SK-N-SH (cell line): ENCODE data around the gene RGS6. TPM values are rescaled to one million over a fixed set of nuclear protein-coding genes. Genes with fewer than 3 reads are reported as not detected.

ENCODE experiments used
- CTCF ChIA-PET: fragments of 300-600, 350-600 bp; formaldehyde crosslinking; extraction: SDS; loops from one replicate; lab custom pipeline; 2021; lab: Yijun Ruan, JAX
- POLR2A ChIA-PET: fragments of 350-600 bp; sonication (Branson Sonifier 250); formaldehyde crosslinking; extraction: SDS; loops from one replicate; lab custom pipeline; 2020; ENCODE audit warnings: antibody characterized with exemption, inconsistent platforms; lab: Yijun Ruan, JAX
- DNase-seq: peaks from one replicate; pipeline ENCODE4 v3.0.0; 2012
- H2AFZ ChIP-seq: fragments of 200-600 bp; sonication (generic); 2 replicates; pipeline ENCODE4 v1.8.1; 2016; ENCODE audit warnings: antibody characterized with exemption, mild to moderate bottlenecking, low read depth
- H3F3A ChIP-seq: fragments of 200-600 bp; sonication (generic); replicated peaks from 2 replicates; pipeline ENCODE3; 2016; ENCODE audit warnings: antibody characterized with exemption, mild to moderate bottlenecking; ENCODE audit not compliant: insufficient read depth
- H3K27ac ChIP-seq, 2 experiments: fragments of 200-500 bp in 1 of 2; fragments of 200-600 bp in 1 of 2; sonication (Bioruptor generic) in 1 of 2; sonication (generic), shearing (Covaris generic) in 1 of 2; 2 replicates each; pipeline versions ENCODE4 v1.5.1 to v1.6.1; 2014 to 2016; ENCODE audit warnings: low read depth in 2 of 2, inconsistent platforms in 1 of 2, low read length in 1 of 2, mild to moderate bottlenecking in 1 of 2, mixed read lengths in 1 of 2
- H3K27me3 ChIP-seq: fragments of 200-600 bp; sonication (generic), shearing (Covaris generic); 2 replicates; pipeline ENCODE4 v1.6.1; 2016; ENCODE audit warnings: mixed run types; ENCODE audit not compliant: insufficient read depth
- H3K36me3 ChIP-seq, 2 experiments: fragments of 200-500 bp in 1 of 2; fragments of 200-600 bp in 1 of 2; sonication (Bioruptor generic) in 1 of 2; sonication (generic) in 1 of 2; replicated peaks in 1 of 2; 2 replicates each; pipeline versions ENCODE3 to v1.5.1; 2014 to 2016; ENCODE audit warnings: low read length in 1 of 2, mild to moderate bottlenecking in 1 of 2; ENCODE audit not compliant: insufficient read depth in 2 of 2, control insufficient read depth in 1 of 2
- H3K4me1 ChIP-seq, 2 experiments: fragments of 200-500 bp in 1 of 2; fragments of 200-600 bp in 1 of 2; sonication (Bioruptor generic) in 1 of 2; sonication (generic), shearing (Covaris generic) in 1 of 2; 2 replicates each; pipeline versions ENCODE4 v1.5.1 to v1.6.1; 2014 to 2016; ENCODE audit warnings: low read depth in 1 of 2, low read length in 1 of 2, mixed run types in 1 of 2; ENCODE audit not compliant: insufficient read depth in 2 of 2, control insufficient read depth in 1 of 2
- H3K4me2 ChIP-seq: fragments of 200-600 bp; sonication (generic), shearing (Covaris generic); 2 replicates; pipeline ENCODE4 v1.6.1; 2017; ENCODE audit warnings: mixed run types
- H3K4me3 ChIP-seq, 2 experiments: fragments of 200-500 bp in 1 of 2; fragments of 200-600 bp in 1 of 2; sonication (Bioruptor generic) in 1 of 2; sonication (generic), shearing (Covaris generic) in 1 of 2; 2 replicates each; pipeline versions ENCODE4 v1.5.1 to v1.8.1; 2014 to 2016; ENCODE audit warnings: low read depth in 2 of 2, inconsistent platforms in 1 of 2, low read length in 1 of 2, mild to moderate bottlenecking in 1 of 2, mixed read lengths in 1 of 2, moderate library complexity in 1 of 2
- H3K79me2 ChIP-seq: fragments of 200-600 bp; sonication (generic); 2 replicates; pipeline ENCODE4 v1.8.1; 2017; ENCODE audit warnings: mild to moderate bottlenecking; ENCODE audit not compliant: insufficient read depth
- H3K9ac ChIP-seq: fragments of 200-600 bp; sonication (generic); 2 replicates; pipeline ENCODE4 v1.6.1; 2017; ENCODE audit warnings: mixed run types
- H3K9me2 ChIP-seq: fragments of 200-600 bp; sonication (generic); 2 replicates; pipeline ENCODE4 v1.6.1; 2017; ENCODE audit warnings: mixed run types
- H3K9me3 ChIP-seq: fragments of 200-600 bp; sonication (generic); 2 replicates; pipeline ENCODE4 v1.6.1; 2017; ENCODE audit warnings: mixed run types, mild to moderate bottlenecking, moderate library complexity
- H4K20me1 ChIP-seq: fragments of 200-600 bp; sonication (generic); 2 replicates; pipeline ENCODE4 v1.6.1; 2017; ENCODE audit warnings: mild to moderate bottlenecking, mixed run types; ENCODE audit not compliant: insufficient read depth
- CTCF ChIP-seq: fragments of 200-600 bp; sonication (generic); IDR thresholded peaks from 2 replicates; pipeline ENCODE4 v1.6.1; 2017; ENCODE audit warnings: antibody characterized with exemption, mild to moderate bottlenecking, moderate library complexity
- EZH2phosphoT487 ChIP-seq: fragments of 200-600 bp; sonication (generic); IDR thresholded peaks from 2 replicates; pipeline ENCODE4 v1.6.1; 2017; ENCODE audit warnings: low read depth, mixed run types, mild to moderate bottlenecking, antibody characterized with exemption, moderate library complexity, borderline replicate concordance
- MEF2A ChIP-seq: IDR thresholded peaks from 2 replicates; pipeline ENCODE4 v1.4.0; 2012; ENCODE audit warnings: low read depth, borderline replicate concordance
- NRF1 ChIP-seq: IDR thresholded peaks from 2 replicates; pipeline ENCODE4 v1.6.1; 2012; ENCODE audit warnings: low read depth, mild to moderate bottlenecking, low read length
- USF1 ChIP-seq: IDR thresholded peaks from 2 replicates; pipeline ENCODE4 v1.4.0; 2012; ENCODE audit warnings: low read depth, borderline replicate concordance
- WGBS: methylation state at CpG from one replicate; pipeline ENCODE4 v1.1.6; 2017; ENCODE audit warnings: low lambda C conversion rate; 5-methylcytosine and 5-hydroxymethylcytosine counted together
- polyA plus RNA-seq, 3 experiments: library from polyadenylated mRNA; depleted of rRNA; stranded (reverse); fragments of >200 nt; gene quantifications; 2 replicates each; pipeline ENCODE4 v1.2.3, GENCODE V29; 2012

The RGS6 gene
- polyA plus RNA-seq, 1 of the 3 experiments (the other 2 are of a cell fraction) = not detected

GRCh38 chr14:72178517-72178916 is 246.3 kb downstream of the RGS6 start:
- CTCF ChIA-PET = no interaction called here
- Histone ChIP-seq H2AFZ (no peak overlapping the region), H3K4me3 (no peak overlapping the region), H3K9me3 (no peaks in the 10 kb centered on the region), H3K4me1 (no peaks in the 10 kb centered on the region), H3K4me2 (no peak overlapping the region), H3K9me2 (no peaks in the 10 kb centered on the region), H3K79me2 (no peaks in the 10 kb centered on the region), H3K36me3 (no peaks in the 10 kb centered on the region), H3K27ac (no peak overlapping the region), H3K9ac (no peak overlapping the region), H4K20me1 (no peaks in the 10 kb centered on the region), H3F3A (no peaks in the 10 kb centered on the region), H3K27me3 (no peaks in the 10 kb centered on the region)
- 0% methylated on average over 3 of the region's 3 CpGs for WGBS
- no peak for DNase-seq
- TF ChIP-seq EZH2phosphoT487 (no peak), MEF2A (no peak), USF1 (no peak)
- POLR2A ChIA-PET = no interaction called here

GRCh38 chr14:72182708-72183432 is 250.6 kb downstream of the RGS6 start:
- no peaks in the 10 kb centered on the region for H3K27me3 ChIP-seq
- H3K4me3 ChIP-seq = no peak overlapping the region
- no peak for DNase-seq
- H3F3A ChIP-seq = no peaks in the 10 kb centered on the region
- ChIA-PET CTCF (no interaction called here), POLR2A (no interaction called here)
- TF ChIP-seq USF1 (no peak), CTCF (no peak), NRF1 (no peak)
- H3K9ac ChIP-seq = no peak overlapping the region
- H3K4me2 ChIP-seq = no peak overlapping the region
- no peaks in the 10 kb centered on the region for H3K4me1 ChIP-seq
- no peaks in the 10 kb centered on the region for H3K9me2 ChIP-seq
- 3% methylated on average over 4 of the region's 4 CpGs for WGBS
- no peaks in the 10 kb centered on the region for H4K20me1 ChIP-seq
- H3K27ac ChIP-seq = no peak overlapping the region
- H3K79me2 ChIP-seq = no peaks in the 10 kb centered on the region
- H3K36me3 ChIP-seq = no peaks in the 10 kb centered on the region
- H2AFZ ChIP-seq = no peak overlapping the region
- no peaks in the 10 kb centered on the region for H3K9me3 ChIP-seq

- Histone ChIP-seq H2AFZ (no peak overlapping the region), H3K4me2 (no peak overlapping the region), H3K36me3 (no peaks in the 10 kb centered on the region), H3K27me3 (no peaks in the 10 kb centered on the region), H3K79me2 (no peaks in the 10 kb centered on the region), H3K9me2 (no peaks in the 10 kb centered on the region), H3K4me1 (no peaks in the 10 kb centered on the region), H3K4me3 (no peak overlapping the region), H3K27ac (no peak overlapping the region), H3K9ac (no peak overlapping the region), H4K20me1 (no peaks in the 10 kb centered on the region), H3K9me3 (no peaks in the 10 kb centered on the region), H3F3A (no peaks in the 10 kb centered on the region)
- WGBS = 0% methylated on average over 2 of the region's 2 CpGs
- POLR2A ChIA-PET = no interaction called here
- CTCF ChIA-PET = no interaction called here
- TF ChIP-seq MEF2A = no peak
- DNase-seq = no peak
These were observed 251.4 kb downstream of the RGS6 start for GRCh38 chr14:72183631-72184030.
